A172 (cell line): Measurements from ENCODE around the gene USH1G. TPM values are rescaled to one million over a fixed set of nuclear protein-coding genes. Genes with fewer than 3 reads are reported as not detected.
"Not testable (repeated sequence)": the region's sequence is repeated elsewhere in the genome, so short reads cannot be mapped to it uniquely, and the experiment has no call there.

Experiments used
- DNase-seq: peaks from one replicate; pipeline ENCODE4 v3.0.0-alpha.2; 2015; ENCODE audit warnings: low spot score
- total RNA-seq: library from RNA; depleted of rRNA; stranded (reverse); fragments of >200 nt; shearing (Covaris generic); gene quantifications from 2 replicates; pipeline ENCODE4 v1.2.3, GENCODE V29; 2014; rRNA removed

The USH1G gene
- total RNA-seq: 0.28 TPM in 1 of 2 replicates, not detected in the other

DNA sequence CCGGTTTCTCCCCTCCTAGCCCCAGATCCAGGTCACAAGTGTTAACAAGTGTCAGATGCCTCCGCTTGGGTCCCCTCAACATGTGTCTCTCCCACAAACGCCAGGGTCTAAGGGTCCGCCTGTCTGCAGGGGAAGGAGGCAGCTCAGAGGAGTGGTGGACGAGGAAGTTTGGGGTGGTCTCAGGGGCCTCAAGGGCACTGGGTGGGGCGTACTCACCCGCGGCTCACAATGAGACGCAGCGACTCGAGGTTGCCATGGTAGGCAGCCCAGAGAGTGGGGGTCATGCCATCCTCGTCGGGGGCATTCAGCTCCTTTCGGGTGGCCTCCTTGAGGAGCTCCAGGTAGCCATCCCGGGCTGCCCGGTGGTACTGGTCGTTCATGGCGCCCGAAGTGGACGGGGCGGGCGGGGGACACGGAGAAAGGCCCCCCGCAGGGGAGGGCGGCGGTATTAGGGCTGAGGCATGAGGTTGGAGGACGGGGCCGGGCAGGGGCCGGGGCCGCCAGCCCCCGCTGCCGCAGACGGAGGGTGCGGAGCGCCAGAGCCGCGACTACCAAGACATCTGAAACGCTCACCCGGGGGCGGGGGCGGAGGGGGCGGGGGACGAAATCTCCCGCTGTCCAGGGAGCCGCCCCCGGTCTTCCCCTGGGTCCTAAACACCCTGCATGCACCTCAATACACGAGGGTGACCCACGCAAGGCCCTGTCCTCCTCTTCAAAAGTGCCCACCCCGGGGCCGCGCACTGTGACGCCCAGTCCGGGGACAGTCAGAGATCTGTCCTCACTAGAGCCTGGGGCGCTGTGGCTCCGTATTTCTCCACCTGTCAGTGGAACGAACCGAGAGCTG is at the start of gene USH1G:
Gene USH1G, minus strand, starts transcription at position 562 of the 844 bp plus-strand sequence. Its CDS starts 182 bp downstream, at position 380.
- DNase-seq: no peak

DNA sequence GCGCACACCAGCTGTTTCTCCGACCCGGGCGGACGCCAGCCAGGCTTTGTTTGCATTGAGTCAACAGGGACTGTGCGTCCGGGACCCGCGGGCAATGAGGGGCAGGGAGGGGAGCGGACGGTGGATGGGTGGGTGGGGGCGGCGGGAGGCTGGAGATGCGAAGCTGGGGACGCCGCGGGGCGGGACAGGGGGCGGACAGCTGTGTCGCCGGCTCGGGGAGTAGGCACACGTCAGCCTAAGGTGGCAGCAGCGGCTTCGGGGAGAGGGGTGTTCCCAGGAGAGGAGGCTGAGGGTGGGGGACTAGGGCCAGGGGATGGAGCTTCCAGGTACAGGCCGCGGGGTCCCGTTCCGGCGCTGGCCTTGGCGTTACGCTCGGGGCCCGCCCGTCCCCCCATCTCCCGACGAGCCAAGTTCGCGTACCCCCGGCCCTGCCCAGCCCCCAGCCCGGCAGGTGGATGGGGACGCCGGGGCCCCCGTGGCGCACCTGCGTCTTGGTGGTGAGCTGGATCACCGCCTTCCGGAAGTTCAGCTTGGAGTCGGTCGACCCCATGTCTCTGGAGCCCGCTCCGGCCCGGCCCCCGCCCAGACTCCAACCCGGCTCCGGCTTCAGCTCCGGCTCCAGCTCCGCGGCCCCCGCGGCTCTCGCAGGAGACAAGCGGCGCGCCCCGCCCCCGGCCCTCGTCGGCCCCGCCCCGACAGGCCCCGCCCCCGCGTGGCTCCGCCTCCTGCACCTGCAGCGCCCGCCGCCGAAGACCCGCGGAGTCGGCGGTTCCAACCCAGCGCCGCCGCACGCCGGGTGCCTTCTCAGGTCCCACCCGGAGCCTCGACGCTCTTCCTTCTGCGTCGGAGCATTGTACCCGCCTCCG is 49.3 kb upstream of the USH1G start, which contains the start of gene HID1:
Gene HID1, minus strand, starts transcription at position 653 of the 866 bp plus-strand sequence. Its CDS starts 103 bp downstream, at position 550.
- no peak for DNase-seq

DNA sequence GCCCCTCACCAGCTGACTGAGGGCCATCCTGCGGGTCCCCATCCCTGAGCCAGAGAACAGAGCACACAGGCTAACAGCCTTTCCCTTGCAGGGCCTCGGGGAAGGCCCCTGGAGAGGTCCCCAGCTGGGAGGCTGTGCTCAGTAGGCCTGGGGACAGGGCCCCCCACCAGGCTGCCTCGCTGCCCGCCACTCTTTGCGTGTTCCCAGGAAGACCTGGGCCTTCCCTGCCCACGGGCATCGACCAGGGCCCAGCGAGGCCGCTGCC is 48.7 kb upstream of the USH1G start:
- DNase-seq: no peak

DNA sequence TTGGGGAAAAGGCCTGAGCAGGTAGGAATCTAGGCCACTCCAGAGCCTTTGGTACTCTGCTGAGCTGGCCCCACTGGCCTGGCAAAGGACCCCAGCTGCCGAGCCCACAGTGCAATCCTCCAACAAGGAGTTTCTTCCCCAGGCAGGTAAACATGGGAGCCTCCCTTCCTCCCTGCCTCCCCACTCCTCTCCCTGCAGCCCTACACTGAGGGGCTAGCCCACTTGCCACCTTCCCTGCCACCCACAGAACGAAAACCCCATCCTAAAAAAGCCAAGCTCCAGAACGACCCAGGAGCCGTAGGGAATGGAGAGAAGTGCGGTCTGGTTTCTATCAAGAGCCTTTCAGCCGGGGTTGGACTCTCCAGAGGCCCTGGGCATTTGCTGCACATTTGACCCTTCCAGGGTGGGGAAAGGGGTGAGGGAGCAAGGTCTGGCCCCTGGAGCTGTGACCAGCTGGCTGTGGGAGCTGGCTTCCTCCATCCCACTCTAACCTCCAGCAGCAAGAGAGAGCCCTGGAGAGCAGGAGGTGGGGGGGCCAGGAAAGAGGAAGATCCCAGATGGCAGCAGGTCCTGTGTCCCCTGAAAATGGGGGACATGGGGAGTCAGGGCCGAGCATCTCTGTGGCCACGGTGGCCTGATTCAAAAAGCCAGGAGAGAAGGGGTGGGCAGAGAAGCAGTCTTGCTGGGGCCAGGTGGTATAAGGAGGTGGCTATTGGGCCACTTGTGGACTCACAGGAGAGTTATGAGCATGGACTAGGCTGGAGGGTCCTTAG is 48.2 kb upstream of the USH1G start:
- DNase-seq: no peak

DNA sequence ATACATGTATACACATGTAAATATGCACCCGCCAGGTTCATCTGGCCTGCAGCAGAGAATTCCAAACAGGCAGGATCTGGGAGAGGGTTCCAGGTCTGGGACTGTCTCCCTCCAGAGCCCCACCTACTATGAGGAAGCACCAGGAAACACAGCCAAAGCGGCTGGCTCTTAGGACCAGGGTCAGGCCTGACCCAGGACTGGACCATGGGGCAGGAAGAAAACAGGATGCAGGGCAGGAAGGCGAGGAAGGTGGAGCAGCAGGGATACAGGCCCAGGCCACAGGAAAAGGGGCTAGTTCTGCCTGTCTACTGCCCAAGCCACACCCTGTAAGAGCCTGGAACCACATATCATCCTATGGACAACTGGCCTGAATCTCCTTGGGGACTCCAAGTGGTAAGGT is 47.3 kb upstream of the USH1G start:
- no peak for DNase-seq

DNA sequence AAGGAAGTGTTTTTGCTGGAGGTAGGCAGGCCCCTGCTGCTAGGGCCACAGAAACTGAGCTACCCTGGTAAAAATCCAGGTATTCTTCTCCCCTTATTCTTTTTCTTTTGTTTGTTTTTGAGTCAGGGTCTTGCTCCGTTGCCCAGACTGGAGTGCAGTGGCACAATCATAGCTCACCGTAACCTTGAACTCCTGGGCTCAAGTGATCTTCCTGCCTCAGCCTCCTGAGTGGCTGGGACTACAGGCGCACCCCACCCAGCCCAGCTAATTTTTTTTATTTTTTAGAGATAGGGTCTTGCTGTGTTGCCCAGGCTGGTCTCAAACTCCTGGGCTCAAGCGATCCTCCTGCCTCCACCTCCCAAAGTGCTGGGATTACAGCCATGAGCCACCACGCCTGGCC is 46.4 kb upstream of the USH1G start:
- not testable (repeated sequence) for DNase-seq

DNA sequence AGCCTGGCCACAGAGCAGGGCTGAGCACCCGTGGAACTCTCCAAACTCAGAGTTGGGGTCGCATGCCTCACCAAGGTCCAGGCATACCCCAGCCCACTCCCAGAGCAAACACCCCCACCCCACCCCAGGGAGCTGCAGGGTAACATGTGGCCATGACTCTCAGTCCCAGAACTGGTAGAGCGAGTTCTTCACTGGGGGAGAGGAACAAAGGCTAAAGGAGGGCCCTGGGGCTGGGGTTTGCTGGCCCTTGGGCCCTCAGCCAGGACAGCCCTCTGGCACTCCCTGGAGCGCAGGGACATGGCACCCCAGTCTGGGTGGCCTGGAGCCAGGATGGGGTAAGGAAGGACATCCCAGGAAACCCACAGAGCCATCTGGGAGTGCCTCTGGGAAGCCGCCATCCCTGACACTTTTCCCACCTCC is 45.3 kb upstream of the USH1G start:
- no peak for DNase-seq

DNA sequence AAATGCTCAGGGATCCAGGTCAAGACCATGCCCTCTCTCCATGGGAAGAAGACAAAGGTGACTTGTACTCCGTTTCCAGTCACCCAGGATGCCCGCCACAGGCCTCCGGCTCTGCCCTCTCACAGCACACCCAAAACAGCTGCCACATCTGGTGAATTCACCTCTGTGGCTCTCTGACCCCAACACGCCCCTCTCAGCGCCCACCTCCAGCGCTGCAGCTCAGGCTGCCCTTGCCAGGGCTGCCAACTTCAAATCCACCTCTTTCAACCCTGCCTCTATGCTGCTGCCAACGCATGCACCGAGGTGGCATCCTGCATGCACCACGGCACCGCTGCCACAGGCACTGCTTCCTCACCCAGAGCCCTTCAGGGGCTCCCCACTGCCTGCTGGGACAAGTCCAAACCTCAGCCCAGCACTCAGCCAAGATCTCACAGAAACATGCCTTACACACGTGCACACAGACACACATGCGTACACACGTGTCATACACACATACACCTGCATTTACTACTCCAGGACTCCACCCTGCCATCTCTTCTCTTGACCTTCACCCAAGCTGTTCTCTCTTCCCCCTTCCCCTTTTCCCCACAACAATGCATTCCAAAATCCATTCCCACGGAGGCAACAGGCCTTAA is 42.0 kb upstream of the USH1G start:
- DNase-seq: no peak

DNA sequence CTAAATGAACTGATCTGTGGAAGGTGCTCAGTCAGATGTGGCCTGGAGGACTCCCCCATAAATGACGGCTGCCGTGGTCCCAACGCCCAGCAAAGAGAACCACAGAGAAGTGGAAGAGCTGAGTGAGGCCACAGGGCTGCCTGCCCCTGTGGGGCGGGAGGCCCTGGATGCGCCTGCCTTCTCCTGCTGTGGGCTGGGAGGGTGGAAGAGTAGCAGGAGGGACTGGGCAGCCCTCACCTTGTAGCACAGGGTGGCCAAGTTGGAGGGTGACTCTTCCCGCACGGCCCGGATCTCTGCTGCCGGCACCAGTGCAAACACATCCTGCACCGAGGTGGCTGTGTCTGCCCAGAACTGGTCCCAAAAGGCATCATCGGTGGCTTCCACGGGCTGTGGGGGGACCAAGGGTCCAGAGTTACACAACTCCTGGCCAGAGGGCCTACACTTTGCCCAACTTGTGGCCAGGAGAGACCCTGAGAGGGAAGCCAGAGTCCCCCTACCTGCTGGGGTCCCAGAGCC is 41.2 kb upstream of the USH1G start:
- no peak for DNase-seq

DNA sequence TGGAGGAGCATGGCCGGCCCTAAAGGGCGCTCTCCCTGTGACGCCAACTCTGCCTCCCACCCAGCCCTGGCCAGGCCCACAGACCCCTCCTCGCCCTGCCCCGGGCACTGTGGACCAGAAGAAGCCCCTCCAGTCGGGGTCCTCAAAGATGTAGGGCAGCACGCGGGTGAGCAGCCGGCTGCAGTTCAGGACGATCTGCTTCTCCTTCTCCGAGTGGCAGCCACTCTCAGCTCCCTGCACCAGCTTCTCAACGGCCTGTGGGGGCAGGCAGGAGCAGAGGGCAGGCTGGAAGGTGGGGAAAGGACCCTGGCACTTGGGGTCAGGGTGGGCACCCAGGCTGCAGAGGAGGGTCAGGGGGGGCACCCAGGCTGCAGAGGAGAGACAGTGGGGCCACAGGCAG is 40.6 kb upstream of the USH1G start:
- no peak for DNase-seq

DNA sequence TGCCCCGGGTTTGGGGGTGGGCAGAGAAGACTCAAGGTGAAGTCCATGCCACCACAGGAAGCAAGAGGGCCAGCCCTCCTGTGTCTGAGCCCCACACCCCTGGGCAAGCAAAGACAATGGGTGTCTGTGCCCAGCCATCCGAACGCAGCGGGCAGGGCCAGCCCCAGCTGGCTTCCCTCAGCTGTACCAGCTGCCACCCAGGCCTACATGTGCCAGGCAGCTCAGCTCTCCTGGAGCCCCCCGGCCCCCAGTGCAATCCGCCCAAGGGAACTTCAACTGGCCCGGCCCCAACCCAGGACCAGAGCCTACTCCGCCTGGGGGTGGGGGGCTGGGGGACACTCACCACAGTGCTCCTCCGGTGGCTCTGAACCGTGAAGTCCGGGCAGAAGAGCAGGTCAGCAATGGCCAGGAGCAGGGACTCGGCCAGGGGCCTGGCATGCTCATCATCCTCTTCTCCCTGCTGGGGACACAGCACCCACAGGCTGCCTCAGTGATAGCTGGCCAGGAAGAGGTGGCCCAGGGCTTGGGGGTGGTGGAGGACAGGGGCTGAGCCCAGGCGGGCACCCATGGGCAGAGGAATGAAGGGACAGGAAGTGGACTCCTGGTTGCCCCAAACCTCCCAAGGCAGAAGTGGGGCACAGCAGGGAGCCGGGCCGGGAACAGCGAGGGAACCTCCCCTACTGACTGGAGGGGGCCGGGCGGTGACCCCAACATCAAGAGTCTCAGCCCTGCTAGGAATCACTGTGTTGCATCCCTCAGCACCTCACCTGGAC is 39.8 kb upstream of the USH1G start:
- DNase-seq: no peak

DNA sequence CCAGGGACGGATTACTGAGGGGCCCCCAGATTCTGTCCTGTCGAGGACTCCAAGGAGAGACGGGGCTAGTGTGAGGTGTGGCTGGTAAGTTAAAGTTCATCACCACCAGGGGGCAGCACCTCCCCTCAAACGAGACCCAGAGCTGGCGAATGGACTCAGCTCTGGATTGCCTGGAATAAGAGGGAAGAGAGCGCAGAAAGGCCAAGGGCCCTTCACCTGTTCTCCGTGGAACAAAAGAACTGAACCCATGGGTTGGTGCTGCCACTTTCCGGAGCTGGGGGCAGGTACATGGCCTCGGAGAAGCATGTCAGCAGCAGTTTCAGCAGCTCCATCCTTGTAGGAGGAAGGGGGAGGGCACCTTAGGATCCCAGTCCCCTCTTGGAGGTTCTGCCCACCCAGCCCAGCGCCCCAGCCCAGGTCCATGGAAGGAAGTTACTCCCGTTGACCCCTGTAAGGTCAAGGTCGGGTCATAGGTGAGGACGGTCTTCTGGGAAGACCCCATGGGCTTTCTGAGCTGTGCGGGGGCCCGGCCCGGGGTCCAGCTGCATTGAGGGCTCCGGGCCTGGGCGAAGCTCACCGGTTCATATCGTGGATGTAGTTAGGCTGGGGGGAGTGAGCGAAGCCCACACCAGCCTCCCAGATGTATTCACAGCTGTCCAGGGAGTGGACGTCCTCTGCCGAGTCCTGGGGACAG is 38.7 kb upstream of the USH1G start:
- DNase-seq: peak; percentile 82

DNA sequence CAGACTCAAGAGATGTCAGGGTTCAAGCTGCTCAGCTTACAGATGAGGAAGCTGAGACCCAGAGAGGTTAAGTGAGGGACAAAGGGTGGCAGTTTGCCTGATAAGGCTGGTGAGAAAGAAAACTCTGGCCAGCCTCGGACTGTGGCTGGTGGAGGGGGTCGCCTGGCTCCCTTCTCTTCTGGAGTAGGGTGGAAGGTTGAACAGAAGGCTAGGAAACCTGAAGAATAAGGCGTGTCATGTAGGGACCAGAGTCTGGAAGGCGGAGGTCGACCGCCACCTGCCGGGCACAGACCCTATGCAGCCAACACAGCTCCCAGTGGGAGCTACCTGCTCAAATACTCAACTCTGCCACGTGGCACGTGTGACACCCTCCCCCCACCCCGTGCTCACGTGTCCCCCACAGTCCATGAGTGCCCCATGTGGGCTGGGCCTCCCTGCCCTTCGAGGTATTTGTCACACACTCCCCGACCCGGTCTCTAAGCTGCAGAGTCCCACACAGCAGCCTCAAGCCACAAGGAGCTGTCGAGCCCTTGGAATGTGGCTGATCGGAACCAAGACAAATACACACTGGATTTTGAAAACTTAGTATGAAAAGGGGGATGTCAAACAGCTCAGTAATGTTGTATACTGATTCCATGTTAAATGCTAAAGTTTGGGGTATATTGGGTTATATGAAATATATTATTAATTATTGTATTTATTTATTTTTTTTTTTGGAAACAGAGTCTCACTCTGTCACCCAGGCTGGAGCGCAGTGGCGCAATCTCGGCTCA is 37.7 kb upstream of the USH1G start:
- no peak for DNase-seq

DNA sequence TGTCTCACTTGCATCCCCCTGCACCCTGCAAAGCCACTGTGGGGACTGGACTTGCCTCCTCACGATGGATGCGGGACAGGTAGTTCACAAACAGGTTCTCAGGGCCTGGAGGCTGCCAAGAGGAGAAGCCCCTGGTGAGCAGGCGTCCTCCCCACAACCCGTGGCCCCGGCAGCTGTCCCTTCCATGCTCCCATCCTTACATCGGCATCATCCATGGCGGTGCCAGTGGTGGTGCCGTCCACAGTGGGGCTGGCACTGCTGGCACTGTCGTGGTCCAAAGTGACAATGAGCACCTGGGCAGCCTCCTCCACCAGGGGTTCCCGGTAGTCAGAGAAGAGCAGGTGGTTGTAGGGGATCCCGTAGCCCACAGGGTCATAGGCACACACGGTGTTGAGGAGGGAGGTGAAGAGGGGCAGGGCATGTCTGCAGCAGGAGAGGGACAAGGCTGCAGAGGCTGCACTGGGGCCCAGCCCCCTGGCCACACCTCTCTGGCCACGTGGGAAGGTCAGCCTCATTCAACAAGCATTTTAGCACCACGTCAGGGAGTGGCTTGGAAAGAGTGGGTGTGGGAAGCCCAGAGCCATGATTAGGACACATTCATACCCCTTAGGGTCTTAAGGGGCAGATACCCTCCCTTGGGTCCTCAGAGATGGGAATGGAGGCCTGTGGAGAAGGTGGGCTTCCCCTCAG is 36.9 kb upstream of the USH1G start:
- DNase-seq: peak; percentile 30

DNA sequence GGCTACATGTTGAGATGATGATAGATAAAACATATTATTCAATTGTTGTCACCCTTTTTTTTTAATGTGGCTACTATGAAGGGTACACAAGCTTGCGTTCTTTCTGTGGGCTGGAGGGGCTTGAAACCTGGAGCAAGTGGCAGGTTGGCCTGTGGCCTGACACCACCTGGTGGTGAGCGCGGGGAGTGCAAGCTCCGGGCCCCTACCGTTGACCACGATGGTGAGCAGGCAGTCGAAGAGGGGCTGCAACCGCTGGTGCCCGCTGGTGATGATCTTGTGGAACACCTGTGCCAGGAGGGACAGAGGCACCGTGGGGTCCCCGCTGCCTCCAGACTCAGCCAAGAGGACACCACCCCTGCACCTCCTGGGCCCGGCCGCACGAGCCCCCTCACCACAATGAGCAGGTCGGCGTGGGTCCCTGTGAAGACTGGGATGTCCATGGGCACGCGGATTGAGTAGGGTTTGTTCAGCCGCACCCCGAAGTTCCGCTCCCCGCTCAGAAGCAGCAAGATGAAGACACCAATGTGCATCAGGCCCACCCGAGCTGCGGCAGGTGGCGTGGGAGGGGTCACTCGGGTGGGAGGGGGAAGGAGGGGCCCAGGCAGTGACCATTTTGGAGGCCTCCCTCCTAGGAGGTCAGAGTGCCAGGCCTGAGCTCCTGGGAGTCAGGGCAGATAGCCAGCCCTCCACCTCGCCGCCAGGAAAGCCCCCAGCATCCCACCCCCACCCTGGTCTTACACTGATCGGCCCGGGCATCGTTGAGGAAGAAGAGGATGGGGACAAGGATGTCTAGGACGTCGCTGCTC is 35.1 kb upstream of the USH1G start:
- DNase-seq: peak; percentile 41

DNA sequence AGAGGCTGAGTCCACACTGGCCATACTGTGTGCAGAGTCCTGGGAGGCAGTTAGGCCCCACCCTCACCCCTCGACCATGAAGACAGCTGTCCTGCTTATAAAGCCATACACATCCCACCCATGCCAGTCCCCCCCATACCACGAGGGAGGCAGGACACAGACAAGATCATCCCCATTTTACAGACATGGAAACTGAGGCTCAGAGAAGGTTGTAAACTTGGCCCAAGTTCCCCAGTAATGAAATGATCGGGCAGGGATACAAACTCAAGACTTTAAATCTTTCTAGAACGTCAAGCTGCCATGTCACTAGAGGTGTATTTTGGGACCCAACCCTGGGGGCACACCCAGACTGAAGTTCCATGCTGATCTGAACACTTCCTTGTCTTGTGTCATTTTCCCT is 33.0 kb upstream of the USH1G start:
- no peak for DNase-seq

DNA sequence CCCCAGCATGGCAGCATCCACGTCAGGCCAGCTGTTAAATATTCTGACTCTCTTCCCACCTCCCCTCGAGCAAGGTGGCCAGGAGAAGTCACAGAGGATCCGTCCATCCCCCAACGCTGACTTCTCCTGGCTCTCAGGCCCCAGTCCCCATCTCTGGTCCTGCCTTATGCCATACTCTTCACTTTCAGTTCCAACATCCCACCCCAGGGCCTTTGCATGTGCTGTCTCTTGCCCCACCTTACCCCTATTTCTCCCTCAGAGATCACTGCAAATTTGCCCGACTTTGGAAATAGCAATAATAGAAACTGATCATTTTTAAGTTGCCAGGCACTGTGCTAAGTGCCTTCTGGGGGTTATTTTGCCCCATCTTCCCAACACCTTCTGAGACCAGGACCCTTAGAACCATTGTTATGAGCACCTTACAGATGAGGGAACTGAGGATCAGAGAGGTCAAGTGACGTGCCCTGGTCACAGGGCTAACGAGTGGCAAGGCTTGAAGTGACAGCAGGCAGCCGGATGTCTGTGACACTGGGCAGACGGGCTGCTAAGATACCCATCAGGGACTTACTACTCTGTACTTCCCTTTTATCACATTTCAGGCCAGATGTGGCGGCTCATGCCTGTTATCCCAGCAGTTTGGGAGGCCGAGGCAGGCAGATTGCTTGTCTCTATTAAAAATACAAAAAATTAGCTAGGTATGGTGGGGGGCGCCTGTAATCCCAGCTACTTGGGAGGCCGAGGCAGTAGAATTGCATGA is 31.8 kb upstream of the USH1G start:
- DNase-seq: no peak
